OCI-LY1 (cell line): ENCODE measurements around the gene KLHDC9.

Source experiments
- H2AFZ ChIP-seq: fragments of 200-600 bp; sonication (generic), shearing (Covaris generic); 2 replicates; pipeline ENCODE4 v1.6.0; 2014; ENCODE audit warnings: antibody characterized with exemption, mild to moderate bottlenecking, low read length
- H3F3A ChIP-seq: fragments of 200-600 bp; sonication (generic), shearing (Covaris generic); 2 replicates; pipeline ENCODE4 v1.6.0; 2014; ENCODE audit warnings: mild to moderate bottlenecking, antibody characterized with exemption, low read length, moderate library complexity; ENCODE audit not compliant: insufficient read depth
- H3K27ac ChIP-seq: fragments of 200-600 bp; sonication (generic); 2 replicates; pipeline ENCODE4 v1.5.1; 2014; ENCODE audit warnings: low read length, mixed run types, mild to moderate bottlenecking, low read depth; ENCODE audit not compliant: poor library complexity, severe bottlenecking
- H3K27me3 ChIP-seq: fragments of 200-600 bp; sonication (generic); 2 replicates; pipeline ENCODE4 v1.6.0; 2014; ENCODE audit warnings: antibody characterized with exemption, mild to moderate bottlenecking, low read length, moderate library complexity; ENCODE audit not compliant: insufficient read depth
- H3K36me3 ChIP-seq: fragments of 200-600 bp; sonication (generic); 2 replicates; pipeline ENCODE4 v1.6.1; 2014; ENCODE audit warnings: mild to moderate bottlenecking, antibody characterized with exemption, low read length, moderate library complexity, mixed read lengths; ENCODE audit not compliant: insufficient read depth
- H3K4me1 ChIP-seq: fragments of 200-600 bp; sonication (generic); 2 replicates; pipeline ENCODE4 v1.5.1; 2014; ENCODE audit warnings: mild to moderate bottlenecking, low read length, moderate library complexity; ENCODE audit not compliant: insufficient read depth, severe bottlenecking
- H3K4me2 ChIP-seq: fragments of 200-600 bp; sonication (generic), shearing (Covaris generic); 2 replicates; pipeline ENCODE4 v1.6.1; 2014; ENCODE audit warnings: low read length
- H3K4me3 ChIP-seq: fragments of 200-600 bp; sonication (generic); 2 replicates; pipeline ENCODE4 v1.5.1; 2014; ENCODE audit warnings: low read length, low read depth, mild to moderate bottlenecking, mixed read lengths; ENCODE audit not compliant: poor library complexity, severe bottlenecking
- H3K79me2 ChIP-seq: fragments of 200-600 bp; shearing (Covaris generic); 2 replicates; pipeline ENCODE4 v1.6.1; 2016; ENCODE audit warnings: mixed run types, low read length, mixed read lengths; ENCODE audit not compliant: insufficient read depth
- H3K9ac ChIP-seq: fragments of 200-600 bp; sonication (generic), shearing (Covaris generic); 2 replicates; pipeline ENCODE4 v1.6.1; 2014; ENCODE audit warnings: mild to moderate bottlenecking, low read length, mixed read lengths
- H3K9me2 ChIP-seq: fragments of 200-600 bp; sonication (generic), shearing (Covaris generic); 2 replicates; pipeline ENCODE4 v1.6.1; 2014; ENCODE audit warnings: low read depth, mild to moderate bottlenecking, low read length, mixed read lengths
- H3K9me3 ChIP-seq: fragments of 200-600 bp; shearing (Covaris generic); 2 replicates; pipeline ENCODE4 v1.6.1; 2014; ENCODE audit warnings: low read length, mixed read lengths
- H4K20me1 ChIP-seq: fragments of 200-600 bp; sonication (generic), shearing (Covaris generic); 2 replicates; pipeline ENCODE4 v1.6.0; 2016; ENCODE audit warnings: mild to moderate bottlenecking, low read length; ENCODE audit not compliant: insufficient read depth
- EZH2 ChIP-seq: fragments of 200-600 bp; sonication (generic), shearing (Covaris generic); IDR thresholded peaks from 2 replicates; pipeline ENCODE4 v1.8.0; 2017; ENCODE audit warnings: borderline replicate concordance, mixed run types, mild to moderate bottlenecking, antibody characterized with exemption, low read length, moderate library complexity, mixed read lengths
- TF ChIP-seq, protein P1 (sequence below): fragments of 200-600 bp; sonication (generic), shearing (Covaris generic); IDR thresholded peaks from 2 replicates; pipeline ENCODE4 v1.5.1; 2017; ENCODE audit warnings: mild to moderate bottlenecking, antibody characterized with exemption, low read length, moderate library complexity, mixed read lengths

Gene KLHDC9

DNA sequence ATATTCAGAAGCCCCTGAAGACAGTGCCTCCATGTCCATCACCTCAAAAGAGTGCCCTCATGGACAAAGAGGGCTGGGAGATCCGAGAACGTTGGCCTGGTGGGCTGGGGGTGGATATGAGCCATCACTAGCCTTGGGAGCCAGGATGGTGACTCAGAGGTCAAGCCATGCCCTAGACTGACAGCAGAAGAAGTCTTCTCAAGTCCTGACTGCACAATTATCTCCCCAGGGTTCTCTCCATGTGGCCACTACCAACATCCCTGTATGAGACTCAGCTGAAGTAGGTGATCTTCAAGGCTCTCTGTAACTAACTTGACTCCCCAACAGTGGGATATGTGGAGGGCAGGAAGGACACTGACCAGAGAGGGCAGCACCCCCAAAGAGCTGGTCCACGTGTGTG, 45.3 kb upstream of the KLHDC9 start:
- Histone ChIP-seq H3K4me1 (no peaks in the 10 kb centered on the region), H4K20me1 (no peaks in the 10 kb centered on the region), H3K9me2 (no peaks in the 10 kb centered on the region), H3F3A (no peaks in the 10 kb centered on the region), H3K9me3 (no peaks in the 10 kb centered on the region), H3K36me3 (peaks cover 94% of the 10 kb centered on the region), H2AFZ (no peak overlapping the region), H3K4me2 (no peak overlapping the region), H3K79me2 (no peaks in the 10 kb centered on the region), H3K4me3 (no peak overlapping the region), H3K27me3 (no peaks in the 10 kb centered on the region), H3K27ac (no peak overlapping the region), H3K9ac (no peak overlapping the region)
- TF ChIP-seq, protein P1, sequence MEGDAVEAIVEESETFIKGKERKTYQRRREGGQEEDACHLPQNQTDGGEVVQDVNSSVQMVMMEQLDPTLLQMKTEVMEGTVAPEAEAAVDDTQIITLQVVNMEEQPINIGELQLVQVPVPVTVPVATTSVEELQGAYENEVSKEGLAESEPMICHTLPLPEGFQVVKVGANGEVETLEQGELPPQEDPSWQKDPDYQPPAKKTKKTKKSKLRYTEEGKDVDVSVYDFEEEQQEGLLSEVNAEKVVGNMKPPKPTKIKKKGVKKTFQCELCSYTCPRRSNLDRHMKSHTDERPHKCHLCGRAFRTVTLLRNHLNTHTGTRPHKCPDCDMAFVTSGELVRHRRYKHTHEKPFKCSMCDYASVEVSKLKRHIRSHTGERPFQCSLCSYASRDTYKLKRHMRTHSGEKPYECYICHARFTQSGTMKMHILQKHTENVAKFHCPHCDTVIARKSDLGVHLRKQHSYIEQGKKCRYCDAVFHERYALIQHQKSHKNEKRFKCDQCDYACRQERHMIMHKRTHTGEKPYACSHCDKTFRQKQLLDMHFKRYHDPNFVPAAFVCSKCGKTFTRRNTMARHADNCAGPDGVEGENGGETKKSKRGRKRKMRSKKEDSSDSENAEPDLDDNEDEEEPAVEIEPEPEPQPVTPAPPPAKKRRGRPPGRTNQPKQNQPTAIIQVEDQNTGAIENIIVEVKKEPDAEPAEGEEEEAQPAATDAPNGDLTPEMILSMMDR = no peak
- TF ChIP-seq EZH2 = no peak

DNA sequence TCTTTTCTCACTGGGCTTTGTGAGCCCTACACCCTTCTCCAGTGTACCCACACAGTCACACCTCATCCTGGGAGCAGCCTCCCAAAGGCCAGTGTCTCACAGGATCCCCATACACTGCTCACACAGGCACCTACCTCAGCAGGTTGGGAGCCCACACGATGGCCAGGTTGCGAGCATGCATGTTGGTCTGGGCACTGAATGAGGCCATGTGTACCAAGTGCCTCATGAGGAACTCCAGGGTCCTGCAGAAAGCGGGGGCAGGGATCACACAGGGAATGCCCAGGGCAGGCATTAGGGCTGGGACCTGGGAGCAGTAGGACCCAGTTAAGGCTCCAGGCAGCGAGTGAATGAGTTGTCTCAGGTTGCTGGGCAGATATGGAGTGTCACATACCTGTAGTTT, 43.9 kb upstream of the KLHDC9 start:
- Histone ChIP-seq H3K4me1 (no peaks in the 10 kb centered on the region), H3F3A (no peaks in the 10 kb centered on the region), H3K36me3 (peaks cover 82% of the 10 kb centered on the region), H3K27ac (no peak overlapping the region), H3K9me2 (no peaks in the 10 kb centered on the region), H3K27me3 (no peaks in the 10 kb centered on the region), H3K4me3 (no peak overlapping the region), H3K9me3 (no peaks in the 10 kb centered on the region), H3K4me2 (no peak overlapping the region), H4K20me1 (no peaks in the 10 kb centered on the region), H3K9ac (no peak overlapping the region), H2AFZ (no peak overlapping the region), H3K79me2 (no peaks in the 10 kb centered on the region)
- no peak for TF ChIP-seq EZH2
- TF ChIP-seq, protein P1 = no peak

DNA sequence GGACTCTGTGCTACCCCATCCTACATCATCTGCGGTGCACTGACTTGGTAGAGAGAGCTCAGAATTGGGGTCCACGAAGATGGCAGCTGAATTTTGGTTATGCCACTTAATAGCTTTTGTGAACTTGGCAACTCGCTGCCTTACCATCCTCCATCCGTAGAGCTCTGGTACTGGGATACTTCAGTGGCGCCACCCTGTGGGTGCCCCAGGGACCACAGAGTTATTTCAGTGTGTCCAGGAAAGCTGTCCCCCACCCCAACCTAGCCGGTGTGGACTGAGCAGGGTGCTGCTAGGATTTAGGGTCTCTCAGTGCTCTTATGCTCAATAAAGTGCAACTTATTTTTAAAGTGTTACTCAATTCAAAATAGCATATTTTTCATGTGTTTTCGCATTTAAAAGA, 43.4 kb upstream of the KLHDC9 start:
- no peaks in the 10 kb centered on the region for H3F3A ChIP-seq
- no peaks in the 10 kb centered on the region for H3K27me3 ChIP-seq
- TF ChIP-seq EZH2 = no peak
- TF ChIP-seq, protein P1 = peak; percentile 30; the same call in 1 of the 2 replicates
- H3K4me2 ChIP-seq = no peak overlapping the region
- no peak overlapping the region for H3K9ac ChIP-seq
- H3K4me3 ChIP-seq = no peak overlapping the region
- peaks cover 82% of the 10 kb centered on the region for H3K36me3 ChIP-seq
- no peak overlapping the region for H2AFZ ChIP-seq
- no peak overlapping the region for H3K27ac ChIP-seq
- H3K4me1 ChIP-seq = no peaks in the 10 kb centered on the region
- H4K20me1 ChIP-seq = no peaks in the 10 kb centered on the region
- no peaks in the 10 kb centered on the region for H3K9me2 ChIP-seq
- no peaks in the 10 kb centered on the region for H3K79me2 ChIP-seq
- no peaks in the 10 kb centered on the region for H3K9me3 ChIP-seq
